GM23248 (cell line): ENCODE data around the gene TMEM255B.

Source experiments
- EZH2 ChIP-seq: fragments of 200-600 bp; sonication (generic); IDR thresholded peaks from 2 replicates; pipeline ENCODE4 v1.6.1; 2018; ENCODE audit warnings: antibody characterized with exemption, mild to moderate bottlenecking; ENCODE audit not compliant: insufficient read depth, poor library complexity, severe bottlenecking
- EZH2phosphoT487 ChIP-seq: fragments of 200-600 bp; sonication (generic); IDR thresholded peaks from 2 replicates; pipeline ENCODE4 v1.6.1; 2018; ENCODE audit warnings: antibody characterized with exemption, moderate library complexity, mild to moderate bottlenecking, low read depth; ENCODE audit not compliant: insufficient read depth

DNA sequence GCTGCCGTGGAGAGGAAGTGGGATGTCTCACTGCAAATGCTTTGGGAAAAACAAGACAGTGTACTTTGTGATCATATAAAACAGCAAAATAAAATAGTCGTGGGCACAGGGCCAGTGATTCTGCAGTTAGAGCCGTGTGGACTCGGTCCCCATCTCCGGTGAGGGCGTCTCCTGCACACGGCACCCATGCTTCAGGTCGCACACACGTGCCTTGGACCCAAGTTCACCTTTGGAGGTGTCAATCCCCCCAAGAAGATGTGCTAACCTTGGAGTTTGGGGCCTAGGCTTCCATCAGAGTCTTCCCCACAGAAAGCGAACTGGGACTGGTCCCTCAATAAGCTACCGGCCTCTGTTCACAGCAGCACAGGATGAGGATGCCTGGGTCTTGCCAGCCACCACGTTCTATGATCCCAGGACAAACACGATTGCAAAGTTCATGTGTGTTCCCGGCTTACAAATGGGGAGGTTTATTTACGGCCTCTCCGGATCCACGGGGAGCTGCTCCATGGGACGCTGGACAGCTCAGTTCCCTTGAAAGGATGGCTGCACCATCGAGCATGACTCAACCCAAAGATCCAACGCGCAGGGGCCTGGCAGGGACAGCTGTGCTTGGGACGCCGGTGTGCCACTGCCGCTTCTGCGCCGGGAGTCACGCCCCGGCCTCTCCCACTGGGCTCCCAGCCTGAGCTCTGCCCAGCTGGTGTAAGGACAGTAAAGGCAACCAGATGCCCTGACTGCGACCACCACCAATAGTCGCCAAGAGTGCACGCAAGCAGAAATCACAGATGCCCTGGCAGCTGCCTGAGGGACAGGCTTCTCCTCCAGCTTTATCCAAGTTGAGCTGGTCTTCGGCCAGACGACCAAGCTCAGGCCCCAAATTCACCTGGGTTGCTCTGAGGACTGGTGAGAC is 96.2 kb downstream of the TMEM255B start:
- TF ChIP-seq EZH2phosphoT487 (no peak), EZH2 (no peak)
